AG09319 (cell line): ENCODE measurements around the gene WDFY2.

Experiments
- DNase-seq: peaks from one replicate; pipeline ENCODE4 v3.0.0-alpha.2; 2010; ENCODE audit warnings: low read depth; ENCODE audit errors: extremely low read depth
- TF ChIP-seq, protein P1 (sequence below): IDR thresholded peaks from 2 replicates; pipeline ENCODE4 v1.5.1; 2011; ENCODE audit warnings: low read depth, mild to moderate bottlenecking, inconsistent platforms, low read length, moderate library complexity

The WDFY2 gene

GRCh38 chr13:51728275-51728673 is 144.0 kb downstream of the WDFY2 start:
- DNase-seq: no peak
- TF ChIP-seq, protein P1, sequence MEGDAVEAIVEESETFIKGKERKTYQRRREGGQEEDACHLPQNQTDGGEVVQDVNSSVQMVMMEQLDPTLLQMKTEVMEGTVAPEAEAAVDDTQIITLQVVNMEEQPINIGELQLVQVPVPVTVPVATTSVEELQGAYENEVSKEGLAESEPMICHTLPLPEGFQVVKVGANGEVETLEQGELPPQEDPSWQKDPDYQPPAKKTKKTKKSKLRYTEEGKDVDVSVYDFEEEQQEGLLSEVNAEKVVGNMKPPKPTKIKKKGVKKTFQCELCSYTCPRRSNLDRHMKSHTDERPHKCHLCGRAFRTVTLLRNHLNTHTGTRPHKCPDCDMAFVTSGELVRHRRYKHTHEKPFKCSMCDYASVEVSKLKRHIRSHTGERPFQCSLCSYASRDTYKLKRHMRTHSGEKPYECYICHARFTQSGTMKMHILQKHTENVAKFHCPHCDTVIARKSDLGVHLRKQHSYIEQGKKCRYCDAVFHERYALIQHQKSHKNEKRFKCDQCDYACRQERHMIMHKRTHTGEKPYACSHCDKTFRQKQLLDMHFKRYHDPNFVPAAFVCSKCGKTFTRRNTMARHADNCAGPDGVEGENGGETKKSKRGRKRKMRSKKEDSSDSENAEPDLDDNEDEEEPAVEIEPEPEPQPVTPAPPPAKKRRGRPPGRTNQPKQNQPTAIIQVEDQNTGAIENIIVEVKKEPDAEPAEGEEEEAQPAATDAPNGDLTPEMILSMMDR: no peak

DNA sequence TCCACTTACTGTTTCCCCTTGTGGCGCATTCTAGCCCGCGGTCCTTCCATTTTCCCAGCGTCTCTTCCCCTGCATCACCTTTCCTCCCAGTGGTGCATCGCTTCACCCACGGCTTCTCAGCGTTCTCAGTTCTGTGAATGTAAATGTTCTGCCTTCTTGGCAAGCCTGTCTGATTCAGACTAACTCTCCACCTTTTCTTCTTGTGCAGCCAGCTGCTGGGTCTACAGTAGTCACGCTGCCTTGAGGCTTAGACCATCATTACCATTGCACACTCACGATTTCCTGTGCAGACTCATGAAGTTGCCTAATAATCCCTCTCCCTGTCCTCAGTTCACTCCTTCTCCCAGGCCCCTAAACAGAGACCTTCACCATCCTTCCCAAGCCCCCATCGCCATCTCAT is 144.7 kb downstream of the WDFY2 start:
- TF ChIP-seq, protein P1: no peak
- DNase-seq: peak; percentile 54

GRCh38 chr13:51729866-51730553 is 145.7 kb downstream of the WDFY2 start:
- DNase-seq: no peak
- TF ChIP-seq, protein P1: no peak

GRCh38 chr13:51730927-51731326 is 146.7 kb downstream of the WDFY2 start:
- TF ChIP-seq, protein P1: no peak

DNA sequence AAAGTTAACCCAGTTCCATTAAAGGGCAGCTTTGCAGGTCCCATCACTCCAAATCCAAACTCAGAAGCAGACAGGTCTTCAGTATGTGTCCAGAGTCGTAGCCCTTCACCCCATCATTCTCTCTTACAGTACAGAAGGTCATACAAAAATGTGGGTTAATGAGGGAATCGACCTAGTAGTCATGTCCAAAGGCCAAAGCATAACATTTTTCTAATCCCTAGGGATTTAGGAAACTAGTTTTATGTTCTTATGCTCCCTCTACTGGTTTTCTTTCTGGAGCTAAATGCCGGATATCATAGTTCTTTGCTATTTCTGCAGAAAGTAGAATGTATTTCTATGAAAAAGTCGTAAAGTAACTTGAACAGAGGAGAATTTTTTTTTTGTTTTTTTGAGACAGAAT is 147.5 kb downstream of the WDFY2 start:
- DNase-seq: no peak
- TF ChIP-seq, protein P1: peak; percentile 49

More at GRCh38 chr13:51730927-51731326, 146.7 kb downstream of the WDFY2 start:
- DNase-seq: no peak

DNA sequence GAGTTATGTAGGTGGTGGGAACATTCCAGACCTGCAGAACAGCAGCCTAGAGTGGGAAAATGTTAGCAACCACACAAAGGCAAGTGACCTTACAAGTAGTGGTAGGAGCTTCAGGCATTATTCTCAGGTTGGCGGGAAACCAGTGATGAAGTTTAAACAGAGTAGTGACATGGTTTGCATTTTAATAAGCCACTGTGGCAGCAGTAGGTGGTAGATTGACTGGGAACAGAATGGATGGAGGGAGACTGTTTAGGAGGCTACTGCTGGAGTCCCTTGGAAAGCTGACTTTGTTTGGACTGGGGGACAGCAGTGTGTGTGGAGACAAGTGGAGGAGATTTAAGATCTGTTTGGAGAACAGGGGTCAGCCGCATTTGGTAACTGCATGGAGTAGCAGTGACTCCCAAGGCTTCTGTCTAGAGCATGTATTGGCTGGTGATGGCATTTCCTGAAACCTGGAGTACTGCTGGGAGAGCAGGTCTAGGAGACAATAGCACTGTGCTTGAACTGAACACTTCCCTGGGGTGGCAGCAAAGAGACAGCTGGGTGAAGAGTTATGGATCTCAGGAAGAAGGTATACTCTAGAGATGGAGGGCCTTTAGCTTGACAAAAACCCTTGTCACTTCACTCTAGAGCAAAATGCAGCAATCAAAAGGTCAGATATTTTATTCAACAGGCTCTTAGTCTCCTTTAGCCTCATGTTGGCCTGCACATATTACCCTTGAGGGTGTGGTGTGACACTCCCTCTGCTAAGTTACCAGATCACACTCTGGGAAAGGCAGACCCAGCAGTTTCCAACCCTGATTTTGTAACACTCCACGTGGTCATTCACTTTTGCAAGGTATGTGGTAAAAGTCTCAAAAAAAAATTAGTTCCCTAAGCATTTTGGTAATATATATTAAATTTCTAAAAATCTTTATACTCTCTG is 149.4 kb downstream of the WDFY2 start:
- TF ChIP-seq, protein P1: no peak; the same call in 1 of the 2 replicates
- DNase-seq: no peak

DNA sequence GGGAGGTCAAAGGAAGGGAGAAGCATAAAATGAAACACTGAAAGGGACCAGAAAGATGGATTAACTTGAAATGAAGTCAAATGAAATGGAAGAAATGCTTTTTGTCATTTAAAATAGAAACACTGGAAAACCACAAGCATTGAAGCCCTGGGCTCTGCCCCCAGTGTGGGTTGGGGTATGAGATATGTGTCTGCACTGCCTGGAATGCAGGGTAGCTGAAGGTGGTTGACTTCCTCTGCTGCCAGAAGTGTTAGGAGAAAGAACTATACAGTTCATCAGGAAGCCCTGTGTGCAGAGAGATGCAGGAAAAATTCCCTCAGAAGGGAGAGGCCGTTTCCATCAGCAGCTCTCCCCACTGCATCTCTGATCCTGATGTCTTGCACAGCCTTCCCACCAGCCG is 150.5 kb downstream of the WDFY2 start:
- TF ChIP-seq, protein P1: no peak
- DNase-seq: no peak
